Activated T-helper 2 cell treated with anti-CD3 and anti-CD28 coated beads, Interferon-gamma antibody, Interleukin-2, Interleukin-4, amounts not matched to agents 10 μg/mL and 5 μg/mL and 100 μg/mL, durations not matched to agents 14 hours and 24 hours and 36 hours (primary cell): Measurements from ENCODE around the gene FOXP1. TPM values are rescaled to one million over a fixed set of nuclear protein-coding genes. Genes with fewer than 3 reads are reported as not detected.

Source experiments
- DNase-seq: peaks from one replicate; pipeline ENCODE4 v3.0.0; 2021; ENCODE audit warnings: low spot score
- H3K27ac Mint-ChIP-seq: one replicate; pipeline ENCODE4 v1.8.0; 2021; ENCODE audit warnings: mixed read lengths
- H3K27me3 Mint-ChIP-seq: one replicate; pipeline ENCODE4 v1.8.0; 2021; ENCODE audit warnings: low read depth, mixed read lengths
- H3K36me3 Mint-ChIP-seq: one replicate; pipeline ENCODE4 v1.8.0; 2021; ENCODE audit warnings: low read depth, mixed read lengths
- H3K4me1 Mint-ChIP-seq: one replicate; pipeline ENCODE4 v1.8.0; 2021; ENCODE audit warnings: low read depth, mixed read lengths
- H3K4me3 Mint-ChIP-seq: one replicate; pipeline ENCODE4 v1.8.0; 2021; ENCODE audit warnings: low read depth, mild to moderate bottlenecking, moderate library complexity, mixed read lengths
- H3K9me3 Mint-ChIP-seq: one replicate; pipeline ENCODE4 v1.8.0; 2021; ENCODE audit warnings: mixed read lengths
- intact Hi-C: fragments of 100-400 bp; cut with micrococcal nuclease; formaldehyde crosslinking; loops from one replicate; pipeline ENCODE4 v1.15.1; 2023
- total RNA-seq: library from RNA; stranded (reverse); gene quantifications from 2 replicates; pipeline ENCODE4 v1.2.3, GENCODE V29; 2022

FOXP1 gene
- total RNA-seq, 1 donor from 2014 or later, result 132 TPM

- no peaks in the 10 kb centered on the region for H3K27me3 Mint-ChIP-seq
- H3K4me3 Mint-ChIP-seq, result no peak overlapping the region
- H3K4me1 Mint-ChIP-seq, result peaks cover 4% of the 10 kb centered on the region
- no peak for DNase-seq
- no peak overlapping the region for H3K27ac Mint-ChIP-seq
- intact Hi-C loops, result no loop called here
- peaks cover 4% of the 10 kb centered on the region for H3K36me3 Mint-ChIP-seq
- no peaks in the 10 kb centered on the region for H3K9me3 Mint-ChIP-seq
Observed at GRCh38 chr3:71282976-71283375, 300.6 kb downstream of the FOXP1 start.

GRCh38 chr3:71281280-71281679 is 302.2 kb downstream of the FOXP1 start:
- intact Hi-C loops, result no loop called here
- no peaks in the 10 kb centered on the region for H3K27me3 Mint-ChIP-seq
- DNase-seq, result no peak
- peaks cover 3% of the 10 kb centered on the region for H3K36me3 Mint-ChIP-seq
- no peaks in the 10 kb centered on the region for H3K9me3 Mint-ChIP-seq
- no peak overlapping the region for H3K4me3 Mint-ChIP-seq
- H3K4me1 Mint-ChIP-seq, result peaks cover 2% of the 10 kb centered on the region
- no peak overlapping the region for H3K27ac Mint-ChIP-seq

GRCh38 chr3:71277341-71277740 is 306.2 kb downstream of the FOXP1 start:
- H3K27ac Mint-ChIP-seq, result no peak overlapping the region
- H3K27me3 Mint-ChIP-seq, result no peaks in the 10 kb centered on the region
- H3K4me1 Mint-ChIP-seq, result no peaks in the 10 kb centered on the region
- H3K9me3 Mint-ChIP-seq, result no peaks in the 10 kb centered on the region
- peaks cover 10% of the 10 kb centered on the region for H3K36me3 Mint-ChIP-seq
- intact Hi-C loops, result no loop called here
- H3K4me3 Mint-ChIP-seq, result no peak overlapping the region
- DNase-seq, result no peak

- Mint-ChIP-seq H3K4me3 (no peak overlapping the region), H3K36me3 (peaks cover 10% of the 10 kb centered on the region), H3K4me1 (peaks cover 4% of the 10 kb centered on the region), H3K9me3 (no peaks in the 10 kb centered on the region), H3K27me3 (no peaks in the 10 kb centered on the region), H3K27ac (no peak overlapping the region)
- intact Hi-C loops, result no loop called here
- no peak for DNase-seq
Observed at GRCh38 chr3:71276531-71276930, 307.0 kb downstream of the FOXP1 start.

GRCh38 chr3:71273453-71273852 is 310.1 kb downstream of the FOXP1 start:
- Mint-ChIP-seq H3K4me1 (peaks cover 20% of the 10 kb centered on the region), H3K36me3 (peaks cover 6% of the 10 kb centered on the region), H3K9me3 (no peaks in the 10 kb centered on the region), H3K4me3 (no peak overlapping the region), H3K27ac (no peak overlapping the region), H3K27me3 (no peaks in the 10 kb centered on the region)
- intact Hi-C loops, result loop anchor here (5.0 kb wide), 1 partner anchor 36 kb away; no protein-coding TSS in a partner anchor
- DNase-seq, result no peak

- no peak overlapping the region for H3K27ac Mint-ChIP-seq
- no peak overlapping the region for H3K4me3 Mint-ChIP-seq
- no peaks in the 10 kb centered on the region for H3K9me3 Mint-ChIP-seq
Observed at GRCh38 chr3:71271596-71271995, 311.9 kb downstream of the FOXP1 start.

GRCh38 chr3:71269906-71270305 is 313.6 kb downstream of the FOXP1 start:
- no peaks in the 10 kb centered on the region for H3K27me3 Mint-ChIP-seq
- peaks cover 38% of the 10 kb centered on the region for H3K4me1 Mint-ChIP-seq
- H3K9me3 Mint-ChIP-seq, result no peaks in the 10 kb centered on the region
- intact Hi-C loops, result loop anchor here (5.0 kb wide), 1 partner anchor 33 kb away; no protein-coding TSS in a partner anchor
- DNase-seq, result no peak
- no peak overlapping the region for H3K4me3 Mint-ChIP-seq
- peaks cover 23% of the 10 kb centered on the region for H3K36me3 Mint-ChIP-seq
- H3K27ac Mint-ChIP-seq, result no peak overlapping the region

More at GRCh38 chr3:71271596-71271995, 311.9 kb downstream of the FOXP1 start:
- peaks cover 28% of the 10 kb centered on the region for H3K4me1 Mint-ChIP-seq
- H3K27me3 Mint-ChIP-seq, result no peaks in the 10 kb centered on the region
- DNase-seq, result no peak
- intact Hi-C loops, result loop anchor here (5.0 kb wide), 1 partner anchor 34 kb away; no protein-coding TSS in a partner anchor
- peaks cover 12% of the 10 kb centered on the region for H3K36me3 Mint-ChIP-seq

- DNase-seq, result no peak
- Mint-ChIP-seq H3K27ac (no peak overlapping the region), H3K9me3 (no peaks in the 10 kb centered on the region), H3K4me3 (no peak overlapping the region), H3K27me3 (no peaks in the 10 kb centered on the region), H3K36me3 (peaks cover 29% of the 10 kb centered on the region), H3K4me1 (peaks cover 47% of the 10 kb centered on the region)
- intact Hi-C loops, result no loop called here
Observed at GRCh38 chr3:71268462-71268999, 315.0 kb downstream of the FOXP1 start.

GRCh38 chr3:71266875-71267274 is 316.7 kb downstream of the FOXP1 start:
- intact Hi-C loops, result no loop called here
- no peaks in the 10 kb centered on the region for H3K27me3 Mint-ChIP-seq
- peaks cover 57% of the 10 kb centered on the region for H3K4me1 Mint-ChIP-seq
- no peak overlapping the region for H3K27ac Mint-ChIP-seq
- no peak overlapping the region for H3K4me3 Mint-ChIP-seq
- no peaks in the 10 kb centered on the region for H3K9me3 Mint-ChIP-seq
- H3K36me3 Mint-ChIP-seq, result peaks cover 27% of the 10 kb centered on the region
- no peak for DNase-seq

GRCh38 chr3:71265365-71265915 is 318.1 kb downstream of the FOXP1 start:
- Mint-ChIP-seq H3K4me1 (peaks cover 55% of the 10 kb centered on the region), H3K36me3 (peaks cover 30% of the 10 kb centered on the region), H3K9me3 (no peaks in the 10 kb centered on the region), H3K4me3 (no peak overlapping the region), H3K27ac (peak overlapping the region; percentile 29), H3K27me3 (no peaks in the 10 kb centered on the region)
- DNase-seq, result no peak
- intact Hi-C loops, result no loop called here

- intact Hi-C loops, result no loop called here
- H3K4me1 Mint-ChIP-seq, result peaks cover 49% of the 10 kb centered on the region
- no peaks in the 10 kb centered on the region for H3K9me3 Mint-ChIP-seq
- no peaks in the 10 kb centered on the region for H3K27me3 Mint-ChIP-seq
- H3K27ac Mint-ChIP-seq, result peak overlapping the region; percentile 21
- peaks cover 30% of the 10 kb centered on the region for H3K36me3 Mint-ChIP-seq
- H3K4me3 Mint-ChIP-seq, result no peak overlapping the region
- DNase-seq, result no peak
Observed at GRCh38 chr3:71264840-71265239, 318.7 kb downstream of the FOXP1 start.

GRCh38 chr3:71262364-71263265 is 320.9 kb downstream of the FOXP1 start:
- peaks cover 48% of the 10 kb centered on the region for H3K4me1 Mint-ChIP-seq
- intact Hi-C loops, result no loop called here

GRCh38 chr3:71260782-71261181 is 322.7 kb downstream of the FOXP1 start:
- Mint-ChIP-seq H3K9me3 (no peaks in the 10 kb centered on the region), H3K27me3 (no peaks in the 10 kb centered on the region), H3K36me3 (peaks cover 33% of the 10 kb centered on the region), H3K4me3 (no peak overlapping the region), H3K27ac (no peak overlapping the region), H3K4me1 (peaks cover 44% of the 10 kb centered on the region)
- intact Hi-C loops, result no loop called here
- no peak for DNase-seq

More at GRCh38 chr3:71262364-71263265, 320.9 kb downstream of the FOXP1 start:
- Mint-ChIP-seq H3K27ac (peak overlapping the region; percentile 67), H3K4me3 (no peak overlapping the region), H3K36me3 (peaks cover 33% of the 10 kb centered on the region), H3K9me3 (no peaks in the 10 kb centered on the region), H3K27me3 (no peaks in the 10 kb centered on the region)
- DNase-seq, result no peak
